Inferior parietal cortex (tissue), 1 donor: ENCODE data around the gene ACOT11.

ENCODE experiments used
- DNase-seq: peaks from one replicate; pipeline ENCODE4 v3.0.0-alpha.2; 2016; ENCODE audit errors: extremely low spot score

ACOT11 gene

DNA sequence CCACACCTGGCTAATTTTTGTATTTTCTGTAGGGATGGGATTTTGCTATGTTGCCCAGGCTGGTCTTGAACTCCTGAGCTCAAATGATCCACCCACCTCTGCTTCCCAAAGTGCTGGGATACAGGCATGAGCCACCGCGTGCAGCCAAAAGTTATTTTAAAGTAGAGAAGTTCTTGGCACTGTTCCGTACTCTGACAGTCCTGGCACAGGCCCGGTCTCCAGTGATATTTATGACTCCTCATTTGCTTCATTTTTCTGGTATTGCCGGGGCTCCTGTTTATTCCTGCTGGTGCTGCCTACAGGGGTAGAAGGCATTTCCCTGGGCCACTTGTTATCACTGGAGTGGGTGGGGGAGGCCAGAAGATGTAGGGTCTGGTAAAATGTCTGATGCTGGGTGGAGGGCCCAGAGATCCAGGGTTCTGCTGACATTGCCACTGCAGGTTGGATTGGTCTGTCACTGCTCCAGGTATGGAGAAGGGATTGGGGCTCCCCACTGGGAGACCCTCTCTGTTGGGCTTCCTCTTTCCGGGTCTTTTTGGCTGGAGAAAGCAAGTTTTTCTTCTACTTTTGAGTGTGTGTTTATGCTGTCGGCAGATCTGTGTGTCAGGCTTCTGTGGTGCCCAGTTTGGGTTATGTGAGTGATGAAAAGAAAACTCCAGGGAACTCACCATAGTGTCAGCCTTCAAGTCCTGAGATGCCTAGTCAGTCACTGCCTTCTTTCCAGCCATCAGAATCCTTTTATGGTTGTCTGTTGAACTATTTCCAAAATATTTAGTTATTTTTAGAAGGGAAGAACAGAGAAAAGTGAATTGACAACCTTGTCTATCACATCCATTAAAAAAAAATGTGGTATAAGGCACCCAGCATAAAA is 98.0 kb downstream of the ACOT11 start:
- DNase-seq = no peak

GRCh38 chr1:54649130-54649898 is 101.3 kb downstream of the ACOT11 start:
- no peak for DNase-seq

DNA sequence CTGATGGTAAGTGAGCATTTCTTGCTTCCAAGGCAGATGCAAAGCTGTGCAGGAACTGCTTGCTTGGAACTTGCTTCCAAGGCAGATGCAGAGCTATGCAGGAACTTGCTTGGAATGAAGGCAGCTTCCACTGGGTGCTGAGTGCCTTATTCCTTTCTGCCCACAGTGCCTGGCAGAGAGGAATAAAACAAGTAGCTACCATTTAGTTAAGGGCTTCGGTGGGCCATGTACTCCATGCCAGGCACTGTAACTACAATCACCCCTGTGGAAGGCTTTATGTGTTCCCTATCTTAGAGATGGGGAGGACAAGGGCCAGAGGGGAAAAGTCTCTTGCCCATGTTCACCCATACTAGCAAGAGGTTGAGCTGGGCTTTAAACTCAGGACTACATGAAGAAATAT is 101.9 kb downstream of the ACOT11 start:
- no peak for DNase-seq

DNA sequence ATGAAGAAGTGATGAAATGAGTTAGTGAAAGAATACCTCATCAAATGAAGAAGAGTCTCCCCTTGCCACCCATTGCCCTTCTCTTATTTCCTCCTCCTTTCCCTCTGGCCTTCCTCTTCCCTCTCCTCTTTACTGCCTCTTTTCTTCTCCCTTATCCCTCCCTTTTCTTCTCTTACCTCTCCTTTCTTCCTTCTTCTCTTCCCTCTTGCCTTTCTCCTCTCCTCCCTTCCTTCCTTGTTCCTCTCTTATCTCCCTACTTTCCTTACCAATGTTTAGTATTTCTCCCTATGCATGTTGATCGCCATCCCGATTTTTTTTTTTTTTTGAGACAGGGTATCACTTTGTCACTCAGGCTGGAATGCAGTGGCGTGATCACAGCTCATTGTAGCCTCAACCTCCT is 102.4 kb downstream of the ACOT11 start:
- DNase-seq = no peak

GRCh38 chr1:54651608-54652007 is 103.6 kb downstream of the ACOT11 start:
- DNase-seq = no peak

DNA sequence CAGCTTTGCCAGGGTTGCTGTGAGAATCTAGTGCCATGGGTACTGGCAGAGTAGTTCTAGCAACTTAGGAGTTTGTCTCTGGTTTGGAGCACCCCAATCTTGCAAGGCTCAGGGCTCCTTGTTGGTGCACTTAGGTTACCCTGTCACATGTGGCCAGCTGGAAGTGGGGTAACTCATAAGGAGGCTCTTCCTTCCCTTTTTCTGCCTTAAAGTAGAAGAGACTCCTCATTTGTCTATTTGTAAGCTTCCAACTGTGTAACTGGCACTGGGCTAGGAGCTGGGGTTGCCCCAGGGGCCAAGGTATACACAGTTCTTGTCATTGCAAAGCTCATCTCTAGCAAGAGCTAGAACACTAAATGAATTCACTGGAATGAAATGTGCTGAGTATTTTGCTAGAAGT is 104.1 kb downstream of the ACOT11 start:
- no peak for DNase-seq

DNA sequence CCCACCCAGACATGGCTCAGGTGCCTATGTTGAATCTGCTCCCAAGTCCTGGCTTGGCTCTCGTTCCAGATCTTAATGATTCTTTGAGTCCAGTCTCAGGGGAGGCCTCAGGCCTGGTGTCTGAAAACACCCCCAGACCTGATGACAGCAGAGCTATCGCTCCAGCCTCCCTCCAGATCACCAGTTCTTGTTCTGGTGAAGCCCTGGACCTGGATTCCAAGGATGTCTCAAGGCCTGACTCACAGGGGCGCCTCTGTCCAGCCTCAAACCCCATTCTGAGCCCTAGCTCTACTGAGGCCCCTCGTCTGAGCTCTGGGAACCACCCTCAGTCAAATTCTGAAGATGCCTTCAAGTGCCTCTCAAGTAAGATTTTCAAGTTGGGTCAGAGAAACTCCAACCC is 105.0 kb downstream of the ACOT11 start:
- DNase-seq = no peak

DNA sequence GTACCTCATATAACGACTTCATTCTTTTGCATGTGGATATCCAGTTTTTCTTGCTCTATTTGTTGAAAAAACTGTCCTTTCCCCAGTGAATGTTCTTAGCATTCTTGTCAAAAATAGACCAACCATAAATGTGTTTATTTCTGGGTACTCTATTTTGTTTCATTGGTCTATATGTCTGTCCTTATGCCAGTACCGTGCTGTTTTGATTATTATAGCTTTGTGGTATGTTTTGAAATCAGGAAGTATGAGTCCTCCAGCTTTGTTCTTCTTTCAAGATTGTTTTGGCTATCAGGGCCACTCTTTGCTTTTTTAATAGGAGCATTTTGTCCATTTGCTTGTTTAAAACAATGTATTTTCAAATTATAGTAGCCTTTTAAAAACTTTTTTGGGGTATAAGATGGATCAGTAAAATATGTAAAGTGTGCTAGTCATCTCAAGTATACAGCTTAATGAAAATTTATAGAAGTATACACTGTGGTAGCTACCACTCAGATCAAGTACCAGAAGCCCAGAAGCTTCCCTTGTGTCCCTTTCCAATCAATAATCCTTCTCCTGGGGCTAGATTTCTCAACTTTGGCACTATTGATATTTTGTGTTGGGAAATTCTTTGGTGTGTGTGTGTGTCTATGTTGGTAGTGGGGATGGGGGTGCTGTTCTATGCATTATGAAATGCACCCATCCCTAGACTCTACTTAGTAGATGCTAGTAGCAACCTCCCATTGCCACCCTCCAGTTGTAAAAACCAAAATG is 110.3 kb downstream of the ACOT11 start:
- DNase-seq = no peak
